ENCODE measurements around the gene SYCE1L. TPM values are rescaled to one million over a fixed set of nuclear protein-coding genes. Genes with fewer than 3 reads are reported as not detected.
"Not testable (repeated sequence)": the region's sequence is repeated elsewhere in the genome, so short reads cannot be mapped to it uniquely, and the experiment has no call there.

The SYCE1L gene, protein sequence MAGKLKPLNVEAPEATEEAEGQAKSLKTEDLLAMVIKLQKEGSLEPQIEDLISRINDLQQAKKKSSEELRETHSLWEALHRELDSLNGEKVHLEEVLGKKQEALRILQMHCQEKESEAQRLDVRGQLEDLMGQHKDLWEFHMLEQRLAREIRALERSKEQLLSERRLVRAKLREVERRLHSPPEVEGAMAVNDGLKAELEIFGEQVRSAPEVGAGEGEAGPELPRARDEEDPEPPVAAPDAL
- total RNA-seq, result 1.6 and 2.1 TPM in 2 replicates

DNA sequence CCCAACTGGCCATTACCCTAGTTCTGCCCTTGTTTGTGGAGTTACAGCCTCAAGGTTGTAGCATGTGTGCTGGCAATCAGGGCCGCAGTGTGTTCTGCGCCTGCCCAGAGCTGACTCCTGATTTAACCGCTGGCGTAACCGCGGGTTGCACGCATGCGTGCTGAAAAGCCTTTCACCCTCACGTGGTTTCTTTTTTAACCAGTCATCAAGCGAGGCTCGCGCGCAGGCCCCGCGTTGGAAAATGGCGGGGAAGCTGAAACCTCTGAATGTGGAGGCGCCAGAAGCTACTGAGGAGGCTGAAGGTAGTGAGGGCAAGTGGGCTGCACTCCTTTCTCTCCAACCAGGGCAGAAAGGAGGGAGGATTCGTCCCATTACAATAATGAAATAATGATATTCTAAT is at the start of gene SYCE1L:
Gene SYCE1L, plus strand, starts transcription at position 198 of the 400 bp plus-strand sequence. Its CDS starts 44 bp downstream, at position 242.
- no peak for DNase-seq (ENCODE audit: low read depth in 2 of 2)

DNA sequence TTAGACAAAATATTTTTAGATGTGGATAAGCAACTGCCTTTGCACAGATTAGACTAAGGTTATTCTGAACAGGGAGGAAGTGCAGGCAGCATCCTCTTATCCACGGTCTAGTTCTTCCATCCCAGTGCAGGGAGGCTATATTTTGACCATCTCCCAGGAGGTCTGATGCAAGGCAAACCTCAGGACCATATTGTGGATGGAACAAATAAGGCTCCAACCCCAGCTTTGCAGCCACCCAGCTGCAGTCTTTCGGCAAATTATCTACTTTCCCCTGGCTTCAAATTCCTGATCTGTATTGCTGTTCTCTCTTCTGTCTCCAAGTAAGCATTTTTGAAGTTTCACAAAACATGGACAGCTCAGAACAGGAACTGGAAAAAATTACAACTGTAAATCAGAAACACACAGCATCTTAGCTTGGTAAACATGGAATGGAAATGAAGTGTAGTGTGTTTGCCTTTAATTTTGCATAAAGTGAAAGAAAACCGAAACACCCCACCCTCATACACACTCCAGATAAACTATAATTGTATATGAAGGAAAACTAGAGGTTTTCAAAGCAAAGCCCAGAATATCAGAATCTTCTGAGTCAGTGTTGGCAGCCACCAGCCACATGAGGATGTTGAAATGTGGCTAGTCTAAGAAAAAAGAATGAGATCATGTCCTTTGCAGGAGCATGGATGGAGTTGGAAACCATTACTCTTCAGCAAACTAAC is 41.7 kb upstream of the SYCE1L start:
- DNase-seq (ENCODE audit: low read depth in 2 of 2), result no peak

DNA sequence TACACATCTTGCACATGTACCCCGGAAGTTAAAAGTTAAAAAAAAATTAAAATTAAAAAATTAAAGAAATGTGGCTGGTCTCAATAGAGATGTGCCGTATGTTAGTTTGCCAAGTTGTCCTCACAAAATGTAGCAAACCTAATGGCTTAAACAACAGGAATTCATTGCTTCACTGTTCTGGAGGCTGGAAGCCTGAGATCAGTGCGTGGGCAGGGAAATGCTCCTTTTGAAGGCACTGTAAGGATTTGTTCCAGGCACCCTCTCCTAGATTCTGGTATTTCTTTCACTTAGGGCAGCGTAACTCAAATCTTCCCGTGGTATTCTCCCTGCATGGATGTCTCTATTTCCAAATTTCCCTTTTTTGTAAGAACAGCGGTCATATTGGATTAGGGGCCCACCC is 40.9 kb upstream of the SYCE1L start:
- DNase-seq (ENCODE audit: low read depth in 2 of 2), result no peak

DNA sequence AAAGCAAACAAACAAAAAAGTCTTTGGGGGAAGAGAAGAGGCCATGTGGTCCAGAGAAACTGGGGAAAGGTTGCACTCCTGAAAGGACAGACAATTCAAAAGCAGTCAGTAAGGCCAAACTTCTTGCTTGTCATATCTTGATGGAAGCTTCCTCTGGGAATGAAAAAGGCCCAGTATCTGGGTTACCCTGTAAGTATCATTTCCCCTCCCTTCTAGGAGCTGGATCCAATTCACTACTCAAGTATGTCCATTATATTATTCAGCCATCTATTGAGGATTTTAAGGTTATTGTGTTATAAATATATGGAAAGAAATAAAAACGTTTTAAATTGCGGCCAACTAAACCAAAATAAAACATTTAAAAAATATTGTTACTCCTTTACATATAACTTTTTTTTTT is 34.2 kb upstream of the SYCE1L start:
- no peak for DNase-seq (ENCODE audit: low read depth in 2 of 2)

DNA sequence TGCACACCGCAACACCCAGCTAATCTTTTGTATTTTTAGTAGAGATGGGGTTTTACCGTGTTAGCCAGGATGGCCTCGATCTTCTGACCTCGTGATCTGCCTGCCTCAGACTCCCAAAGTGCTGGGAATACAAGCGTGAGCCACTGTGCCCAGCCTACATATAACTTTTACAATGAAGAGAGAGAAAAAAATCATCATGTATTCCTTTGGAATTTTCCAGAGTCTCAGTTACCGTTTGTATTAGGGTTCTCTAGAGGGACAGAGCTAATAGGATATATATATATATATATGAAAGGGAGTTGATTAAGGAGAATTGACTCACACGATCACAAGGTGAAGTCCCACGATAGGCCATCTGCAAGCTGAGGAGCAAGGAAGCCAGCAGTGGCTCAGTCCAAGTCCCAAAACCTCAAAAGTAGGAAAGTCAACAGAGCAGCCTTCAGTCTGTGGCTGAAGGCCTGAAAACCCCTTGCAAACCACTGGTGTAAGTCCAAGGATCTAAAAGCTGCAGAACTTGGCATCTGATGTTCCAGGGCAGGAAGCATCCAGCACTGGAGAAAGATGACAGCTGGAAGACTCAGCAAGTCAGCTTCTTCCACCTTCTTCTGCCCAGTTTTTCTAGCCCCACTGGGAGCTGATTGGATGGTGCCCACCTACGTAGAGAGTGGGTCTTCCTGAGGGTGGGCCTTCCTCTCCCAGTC is 33.5 kb upstream of the SYCE1L start:
- DNase-seq (ENCODE audit: low read depth in 2 of 2), result not testable (repeated sequence)

DNA sequence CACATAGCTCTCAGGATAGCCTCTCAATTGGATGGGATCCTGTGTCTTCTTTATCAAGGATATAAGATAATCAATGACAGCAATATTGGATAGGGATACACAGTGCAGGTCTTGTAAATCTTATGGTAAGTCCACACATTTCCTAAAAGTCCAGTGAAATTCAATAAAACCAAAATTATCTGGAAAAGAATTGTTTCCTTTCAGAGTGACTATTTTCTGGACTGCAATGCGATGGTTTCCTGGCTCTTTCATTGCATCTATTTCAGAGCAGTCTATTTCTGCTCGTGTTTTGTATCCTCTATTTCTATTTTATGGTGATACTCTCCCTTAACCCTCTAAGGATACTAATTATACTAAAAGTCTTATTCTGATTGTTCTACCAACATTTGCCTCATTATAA is 32.5 kb upstream of the SYCE1L start:
- DNase-seq (ENCODE audit: low read depth in 2 of 2), result no peak

DNA sequence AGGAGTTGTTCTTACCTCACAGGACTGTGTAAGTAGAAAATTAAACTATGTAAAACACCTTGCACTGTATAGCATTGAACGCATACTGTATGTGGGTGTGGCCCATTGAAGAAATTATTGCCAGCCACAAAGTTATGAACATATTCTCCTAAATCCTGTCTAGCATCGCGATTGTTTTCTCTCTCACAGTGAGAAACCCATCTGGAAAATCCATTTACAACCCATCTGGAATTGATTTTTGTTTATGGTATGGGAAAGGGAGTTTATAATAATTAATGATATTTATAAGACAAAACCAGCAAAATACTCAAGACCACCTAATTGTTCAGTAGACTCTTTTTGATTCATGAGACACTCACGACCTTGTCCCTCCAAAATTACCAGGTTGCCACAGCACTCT is 30.3 kb upstream of the SYCE1L start:
- DNase-seq (ENCODE audit: low read depth in 2 of 2), result no peak

DNA sequence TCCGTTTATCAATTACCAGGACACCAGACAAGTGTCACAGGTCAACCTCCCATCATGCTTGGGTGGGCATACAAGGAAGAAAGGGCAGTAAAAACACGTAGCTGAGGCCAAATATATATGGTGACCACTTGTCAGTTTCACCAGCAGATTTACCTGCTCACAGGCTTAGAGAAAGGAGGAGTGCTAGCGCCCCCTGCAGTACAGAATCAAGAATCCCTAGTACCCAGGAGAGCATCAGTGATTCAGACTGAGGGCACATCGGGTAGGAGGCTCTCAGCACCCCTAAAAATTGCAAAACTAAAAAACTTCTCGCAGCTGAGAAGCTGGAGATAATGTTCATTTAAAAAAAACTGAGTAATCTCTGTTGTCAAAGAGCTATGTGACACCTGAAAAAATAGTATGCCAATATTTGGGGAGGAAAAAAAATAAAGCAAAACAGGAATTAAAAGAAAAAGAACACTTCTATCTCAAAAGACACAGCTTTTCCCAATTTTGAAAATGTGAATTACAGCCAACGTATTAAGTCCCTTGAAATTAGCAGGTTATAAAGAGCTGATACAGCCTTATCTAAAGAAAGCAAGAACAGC is 29.5 kb upstream of the SYCE1L start:
- DNase-seq (ENCODE audit: low read depth in 2 of 2), result peak; percentile 45 to 58

DNA sequence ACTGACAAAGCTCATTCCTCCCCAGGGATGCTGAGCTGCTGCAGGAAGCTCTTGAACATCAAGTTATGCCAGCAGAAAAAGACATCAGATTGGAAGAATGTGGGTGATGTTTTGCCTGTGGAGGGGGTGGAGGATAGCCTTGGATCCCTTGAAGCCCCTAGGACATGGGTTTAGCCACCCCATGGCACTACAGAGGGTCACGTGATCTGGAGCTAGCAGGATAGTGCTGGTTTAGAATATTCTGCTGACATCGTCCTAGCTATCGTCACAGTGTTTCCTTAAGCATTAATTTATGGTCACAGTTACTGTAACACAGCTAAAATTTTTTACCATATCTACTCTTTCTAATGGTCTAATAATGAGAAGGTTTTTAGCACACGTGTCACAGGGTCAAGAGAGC is 28.4 kb upstream of the SYCE1L start:
- DNase-seq (ENCODE audit: low read depth in 2 of 2), result no peak

DNA sequence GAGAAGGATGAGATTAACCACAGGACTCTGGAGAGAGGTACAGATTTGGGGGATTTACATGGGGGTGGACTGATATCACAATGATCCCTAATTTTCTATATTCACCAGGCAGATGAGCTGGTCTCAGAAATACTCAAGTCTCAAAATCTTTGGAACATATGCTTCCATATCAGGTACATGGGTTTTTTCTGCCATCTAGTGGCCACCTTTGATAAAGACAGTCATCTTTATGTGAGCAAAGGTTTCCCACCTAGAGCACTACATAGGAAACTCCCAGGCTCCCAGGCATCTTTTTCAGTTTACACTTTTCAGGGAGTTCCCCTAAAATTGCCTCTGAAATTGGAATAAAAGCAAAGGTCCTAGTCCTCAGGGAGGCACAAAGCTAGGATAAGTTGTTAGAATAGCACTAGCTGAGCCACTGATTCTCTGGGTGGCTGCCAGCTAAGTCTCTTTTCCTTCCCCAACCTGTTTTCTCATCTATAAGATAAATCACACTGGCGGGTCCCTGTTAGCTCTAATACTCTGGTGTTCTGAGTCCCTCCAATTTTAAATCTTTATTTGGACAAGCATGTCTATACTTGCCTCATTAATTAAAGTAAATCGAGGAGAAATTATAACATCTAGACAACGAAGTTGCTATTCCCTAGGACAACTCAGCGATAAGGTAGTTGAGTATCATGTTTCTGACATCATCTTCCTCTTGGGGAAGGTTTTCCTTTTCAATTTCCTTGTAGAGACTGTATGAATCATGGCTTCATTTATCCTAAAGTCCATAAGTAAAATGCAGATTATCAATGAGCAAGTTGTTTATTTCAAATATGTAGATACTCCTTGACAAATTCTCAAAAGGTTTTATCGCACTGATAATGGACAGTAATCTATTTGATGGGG is 27.2 kb upstream of the SYCE1L start:
- peak; percentile 56 to 73 for DNase-seq (ENCODE audit: low read depth in 2 of 2)

DNA sequence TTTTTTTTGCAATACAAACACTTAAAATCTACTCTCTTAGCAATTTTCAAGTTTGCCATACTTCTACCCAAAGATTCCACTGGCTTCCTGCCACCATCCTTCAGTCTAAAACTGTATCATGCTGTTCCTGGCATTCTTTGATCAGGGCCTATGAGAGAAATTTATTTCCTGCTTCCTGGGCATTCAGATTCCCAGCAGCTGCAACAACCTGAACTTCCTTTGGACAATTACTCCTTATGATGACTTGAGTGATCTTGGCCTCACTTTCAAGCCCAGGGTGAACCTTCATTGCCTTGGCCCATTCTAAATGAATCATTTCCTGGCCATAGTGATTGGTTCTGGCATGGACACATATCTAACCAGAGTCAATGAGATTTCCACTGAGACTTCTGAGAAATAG is 26.3 kb upstream of the SYCE1L start:
- DNase-seq (ENCODE audit: low read depth in 2 of 2), result peak in 1 of 2 donors; percentile 80

DNA sequence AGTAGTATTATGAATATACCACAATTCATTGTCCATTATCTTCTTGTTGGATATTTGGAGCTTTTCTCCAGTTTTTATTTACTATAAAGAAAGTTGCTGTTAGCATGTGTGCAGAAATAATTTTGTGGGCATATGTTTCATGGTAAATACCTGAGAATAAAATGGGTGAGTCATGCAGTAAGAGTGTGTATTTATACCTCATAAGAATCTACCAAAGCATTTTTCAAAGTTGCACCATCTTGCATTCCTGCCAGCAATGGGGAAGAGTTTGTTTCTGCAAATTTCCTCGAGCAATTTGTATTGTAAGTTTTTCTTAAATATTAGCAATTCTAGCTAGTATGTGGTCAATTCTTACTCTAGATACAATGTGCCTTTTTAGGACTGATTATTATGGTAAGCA is 16.1 kb upstream of the SYCE1L start:
- DNase-seq (ENCODE audit: low read depth in 2 of 2), result no peak

DNA sequence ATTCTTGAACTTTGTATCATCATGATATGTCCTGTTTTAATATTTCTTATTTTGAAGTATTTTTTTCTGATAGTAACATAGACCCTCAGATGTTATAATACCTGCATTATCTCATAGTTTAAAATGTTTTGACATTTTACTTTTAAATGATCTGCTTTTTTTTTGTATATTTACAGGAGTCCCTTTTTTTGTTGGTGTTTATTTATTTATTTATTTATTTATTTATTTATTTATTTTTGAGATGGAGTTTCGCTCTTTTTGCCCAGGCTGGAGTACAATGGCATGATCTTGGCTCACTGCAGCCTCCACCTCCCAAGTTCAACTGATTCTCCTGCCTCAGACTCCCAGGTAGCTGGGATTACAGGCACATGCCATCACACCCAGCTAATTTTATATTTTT is 12.9 kb upstream of the SYCE1L start:
- not testable (repeated sequence) for DNase-seq (ENCODE audit: low read depth in 2 of 2)

DNA sequence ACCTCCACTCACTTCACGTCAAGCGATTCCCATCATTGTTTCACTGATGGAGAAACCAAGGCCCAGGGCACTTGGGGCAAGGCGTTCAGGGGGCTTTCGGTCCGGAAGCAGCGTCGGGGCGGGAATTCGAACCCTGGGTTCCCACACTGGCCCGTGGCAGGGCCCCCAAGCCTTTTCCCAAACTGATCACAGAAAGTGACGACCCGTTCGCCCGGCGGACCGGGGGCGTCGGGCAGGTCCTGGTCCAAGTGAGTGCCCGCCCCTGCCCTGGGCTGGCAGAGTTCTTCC is 9.1 kb upstream of the SYCE1L start:
- DNase-seq (ENCODE audit: low read depth in 2 of 2), result no peak

DNA sequence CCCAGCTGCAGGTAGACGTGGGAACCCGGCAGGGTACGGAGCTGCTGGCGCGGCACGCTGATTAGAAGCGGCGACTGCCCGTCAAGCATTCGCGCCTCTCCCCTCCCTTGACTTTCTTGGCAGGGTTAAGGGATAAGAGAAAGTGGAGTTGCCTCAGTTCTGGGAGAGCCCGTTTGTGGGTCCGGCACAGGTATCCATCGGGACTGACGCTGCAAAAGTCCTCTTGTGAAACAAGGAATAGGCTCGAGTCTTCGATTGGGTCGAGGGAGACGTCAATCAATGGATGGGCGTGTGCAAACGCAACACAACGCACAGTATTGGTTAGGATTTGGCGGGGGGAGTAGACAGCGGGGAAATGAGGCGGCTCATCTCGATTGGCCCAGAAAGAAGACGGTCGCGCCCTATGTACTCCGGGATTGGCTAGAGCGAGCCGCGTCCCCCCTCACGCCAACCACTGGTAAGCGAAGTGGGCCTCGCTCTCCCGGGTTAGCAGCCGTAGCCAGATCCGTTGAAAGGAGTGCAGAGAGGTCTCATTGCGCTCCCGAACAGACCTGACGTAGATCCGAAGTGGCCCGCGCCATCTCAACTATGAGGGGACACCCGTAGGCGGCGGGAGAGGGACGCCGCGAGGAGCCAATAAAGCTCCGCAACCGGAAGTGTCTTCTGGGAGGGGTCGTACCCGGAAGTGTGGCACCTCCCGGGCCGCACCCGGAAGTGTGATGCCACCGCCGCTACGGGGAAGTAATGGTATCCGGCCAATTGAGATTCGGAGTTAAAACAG is 8.5 kb upstream of the SYCE1L start, which contains the start of gene MON1B:
Gene MON1B, plus strand, starts transcription at position 713 of the 781 bp plus-strand sequence. CDS start 296 bp downstream, outside the sequence.
- DNase-seq (ENCODE audit: low read depth in 2 of 2), result peak; percentile 98 to 100

DNA sequence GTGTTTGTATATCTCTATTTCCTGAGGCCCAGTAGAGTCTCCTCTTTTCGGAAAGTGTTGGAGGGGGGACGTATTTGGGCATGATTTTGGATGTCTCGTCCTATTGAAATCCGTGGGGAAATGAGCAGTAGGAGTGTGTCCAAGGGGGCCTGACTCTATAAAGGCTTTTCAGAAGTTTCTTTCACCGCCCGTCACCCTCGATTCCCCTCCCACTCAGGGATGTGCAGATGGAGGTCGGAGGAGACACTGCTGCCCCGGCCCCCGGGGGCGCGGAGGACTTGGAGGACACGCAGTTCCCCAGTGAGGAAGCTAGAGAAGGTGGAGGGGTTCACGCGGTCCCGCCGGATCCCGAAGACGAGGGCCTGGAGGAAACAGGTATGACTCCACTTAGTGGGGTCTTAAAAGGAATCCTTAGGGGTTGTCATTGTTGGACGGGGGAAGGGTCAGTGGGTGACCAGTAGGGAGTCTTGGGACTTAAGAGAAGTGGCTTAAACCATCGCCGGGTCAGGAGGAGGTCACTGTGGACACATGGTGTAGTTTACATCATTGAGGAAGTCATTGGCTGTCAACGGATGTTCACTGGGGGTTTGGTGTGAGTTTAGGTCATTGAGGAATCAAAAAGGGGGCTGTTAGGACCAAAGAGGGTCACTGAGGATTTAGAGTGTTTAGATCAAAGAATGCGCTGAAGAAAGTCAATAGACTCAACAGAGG is 7.8 kb upstream of the SYCE1L start:
- DNase-seq (ENCODE audit: low read depth in 2 of 2), result peak in 1 of 2 donors; percentile 21

DNA sequence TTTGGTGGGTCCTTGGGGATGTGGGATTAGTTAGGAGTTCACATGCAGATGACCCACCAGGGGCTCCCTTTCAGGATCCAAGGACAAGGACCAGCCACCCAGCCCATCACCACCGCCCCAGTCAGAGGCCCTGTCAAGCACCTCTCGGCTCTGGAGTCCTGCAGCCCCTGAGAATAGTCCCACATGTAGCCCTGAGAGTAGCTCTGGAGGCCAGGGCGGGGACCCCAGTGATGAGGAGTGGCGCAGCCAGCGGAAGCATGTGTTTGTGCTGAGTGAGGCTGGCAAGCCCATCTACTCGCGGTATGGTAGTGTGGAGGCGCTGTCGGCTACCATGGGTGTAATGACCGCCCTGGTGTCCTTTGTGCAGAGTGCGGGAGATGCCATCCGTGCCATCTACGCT is 5.8 kb upstream of the SYCE1L start:
- no peak for DNase-seq (ENCODE audit: low read depth in 2 of 2)

DNA sequence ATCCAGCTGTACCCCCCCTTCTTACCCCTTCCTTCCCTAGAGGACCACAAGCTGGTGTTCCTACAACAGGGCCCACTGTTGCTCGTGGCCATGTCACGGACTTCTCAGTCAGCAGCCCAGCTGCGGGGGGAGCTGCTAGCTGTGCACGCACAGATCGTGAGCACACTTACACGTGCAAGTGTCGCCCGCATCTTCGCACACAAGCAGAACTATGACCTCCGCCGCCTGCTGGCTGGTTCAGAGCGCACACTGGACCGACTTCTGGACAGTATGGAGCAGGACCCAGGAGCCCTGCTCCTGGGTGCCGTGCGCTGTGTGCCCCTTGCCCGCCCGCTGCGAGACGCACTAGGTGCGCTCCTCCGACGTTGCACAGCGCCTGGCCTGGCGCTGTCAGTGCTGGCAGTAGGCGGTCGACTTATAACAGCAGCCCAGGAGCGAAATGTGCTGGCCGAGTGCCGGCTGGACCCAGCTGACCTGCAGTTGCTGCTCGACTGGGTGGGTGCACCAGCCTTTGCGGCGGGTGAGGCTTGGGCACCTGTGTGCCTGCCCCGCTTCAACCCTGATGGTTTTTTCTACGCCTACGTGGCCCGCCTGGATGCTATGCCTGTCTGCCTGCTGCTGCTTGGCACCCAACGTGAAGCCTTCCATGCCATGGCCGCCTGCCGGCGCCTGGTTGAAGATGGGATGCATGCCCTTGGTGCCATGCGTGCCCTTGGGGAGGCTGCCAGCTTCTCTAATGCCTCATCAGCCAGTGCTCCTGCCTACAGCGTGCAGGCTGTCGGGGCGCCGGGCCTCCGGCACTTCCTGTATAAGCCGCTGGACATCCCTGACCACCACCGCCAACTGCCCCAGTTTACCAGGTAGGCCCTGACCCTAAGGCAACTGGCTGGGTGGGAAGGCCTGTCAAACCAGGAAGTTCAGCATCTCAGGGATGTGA is 4.6 kb upstream of the SYCE1L start:
- no peak for DNase-seq (ENCODE audit: low read depth in 2 of 2)

DNA sequence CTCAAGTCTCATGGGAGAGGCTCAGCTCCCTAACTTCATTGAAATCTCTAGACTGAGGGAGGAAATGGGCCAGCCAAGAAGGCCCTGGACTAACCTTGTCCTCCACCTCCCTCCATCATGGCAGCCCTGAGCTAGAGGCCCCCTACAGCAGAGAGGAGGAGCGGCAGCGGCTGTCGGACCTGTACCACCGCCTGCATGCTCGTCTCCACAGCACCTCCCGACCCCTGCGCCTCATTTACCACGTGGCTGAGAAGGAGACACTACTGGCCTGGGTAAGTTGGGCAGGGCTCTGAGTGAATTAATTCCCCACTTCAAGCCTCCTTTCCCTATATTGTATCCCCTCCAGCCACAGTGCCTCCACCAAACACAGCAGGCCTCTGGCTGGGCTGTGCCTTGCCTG is 3.8 kb upstream of the SYCE1L start:
- DNase-seq (ENCODE audit: low read depth in 2 of 2), result no peak
